ENCODE measurements around the gene CST6. TPM values are rescaled to one million over a fixed set of nuclear protein-coding genes. Genes with fewer than 3 reads are reported as not detected.

The CST6 gene
- total and polyA plus RNA-seq, 4 donors, result not detected

DNA sequence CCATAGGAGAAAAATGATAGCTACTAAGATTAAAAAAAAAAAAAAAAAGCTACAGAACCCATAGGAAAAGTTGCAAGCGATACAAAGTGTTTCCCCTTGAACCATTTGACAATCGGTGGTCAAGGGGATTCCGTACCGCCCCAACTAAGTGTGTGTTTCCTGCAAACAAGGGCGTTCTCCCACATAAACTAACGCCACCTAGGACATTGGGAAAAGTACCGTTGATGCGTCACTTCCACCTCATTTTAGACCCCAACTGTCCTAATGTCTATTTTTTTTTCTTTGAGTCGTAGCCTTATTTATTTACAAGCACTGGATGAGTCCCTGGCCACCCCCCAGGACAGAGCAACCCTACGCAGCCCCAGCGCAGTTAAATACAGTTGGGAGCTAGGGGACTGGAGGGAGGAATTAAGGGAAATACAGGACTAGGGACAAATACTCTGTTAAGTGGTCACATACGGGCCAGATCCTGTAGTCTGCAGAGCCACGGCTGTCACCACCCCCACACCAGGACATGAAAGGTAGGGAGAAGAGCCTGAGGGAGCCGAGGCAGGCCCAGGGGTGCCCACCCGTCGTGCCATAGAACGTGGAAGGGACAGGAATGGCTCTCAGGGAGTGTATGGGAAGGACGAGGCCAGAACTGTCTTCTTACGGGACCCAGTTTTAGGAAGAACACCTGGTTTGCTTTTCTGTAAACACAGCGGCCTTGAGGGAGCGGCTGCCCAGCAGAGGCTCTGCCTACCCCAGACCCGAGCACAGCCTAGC is 28.8 kb upstream of the CST6 start:
- Histone ChIP-seq H3K27me3 (ENCODE audit: control insufficient read depth in 4 of 4, insufficient read depth in 4 of 4, low read length in 3 of 4) (no peaks in the 10 kb centered on the region), H3K9me3 (ENCODE audit: control insufficient read depth in 4 of 4, low read length in 3 of 4) (no peaks in the 10 kb centered on the region), H3K27ac (ENCODE audit: low read depth in 1 of 2, low read length in 2 of 2) (no peak overlapping the region), H3K4me3 (ENCODE audit: low read depth in 1 of 3, low read length in 3 of 3) (no peak overlapping the region), H3K36me3 (ENCODE audit: control insufficient read depth in 4 of 4, insufficient read depth in 3 of 4, low read depth in 1 of 4, low read length in 3 of 4) (peaks cover 6 to 15% (median 13%) of the 10 kb centered on the region in 4 donors), H3K4me1 (ENCODE audit: control insufficient read depth in 4 of 4, insufficient read depth in 4 of 4, low read length in 3 of 4) (no peaks in the 10 kb centered on the region), H3K9ac (ENCODE audit: low read depth in 1 of 2, low read length in 2 of 2) (no peak overlapping the region)
- no peak for DNase-seq (ENCODE audit: low spot score)
- TF ChIP-seq RAD21 (IDR thresholded peaks at IDR 0.05) (no peak), RXRA (IDR thresholded peaks at IDR 0.05) (no peak), FOXA2 (IDR thresholded peaks at IDR 0.05) (no peak), JUND (IDR thresholded peaks at IDR 0.05) (no peak), EGR1 (IDR thresholded peaks at IDR 0.05; ENCODE audit: low read depth in 2 of 2) (no peak)
- 80% methylated on average over 22 of the region's 22 CpGs for WGBS

DNA sequence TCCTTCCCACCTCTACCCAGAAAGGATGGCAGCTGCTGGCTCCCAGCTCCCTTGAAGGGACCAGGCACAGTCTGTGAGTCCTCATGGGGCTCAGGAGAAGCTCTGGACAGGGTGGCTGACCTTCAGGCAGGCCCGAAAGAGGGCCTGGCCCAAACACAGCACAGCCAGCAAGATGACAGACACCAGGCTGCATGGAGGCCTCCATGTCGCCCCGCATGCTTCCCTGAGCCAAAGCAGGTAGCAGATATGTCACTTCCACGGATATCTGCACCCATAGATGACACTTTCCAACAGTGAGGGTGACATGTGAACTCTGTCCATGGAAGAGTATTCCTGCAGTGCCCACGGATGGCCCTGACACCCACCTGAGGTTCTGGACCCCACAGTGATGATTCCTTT is 28.2 kb upstream of the CST6 start:
- Histone ChIP-seq H3K4me3 (ENCODE audit: low read depth in 1 of 3, low read length in 3 of 3) (no peak overlapping the region), H3K9me3 (ENCODE audit: control insufficient read depth in 4 of 4, low read length in 3 of 4) (no peaks in the 10 kb centered on the region), H3K27ac (ENCODE audit: low read depth in 1 of 2, low read length in 2 of 2) (no peak overlapping the region), H3K9ac (ENCODE audit: low read depth in 1 of 2, low read length in 2 of 2) (no peak overlapping the region), H3K27me3 (ENCODE audit: control insufficient read depth in 4 of 4, insufficient read depth in 4 of 4, low read length in 3 of 4) (no peaks in the 10 kb centered on the region), H3K36me3 (ENCODE audit: control insufficient read depth in 4 of 4, insufficient read depth in 3 of 4, low read depth in 1 of 4, low read length in 3 of 4) (peaks cover 6 to 9% (median 8%) of the 10 kb centered on the region in 4 donors), H3K4me1 (ENCODE audit: control insufficient read depth in 4 of 4, insufficient read depth in 4 of 4, low read length in 3 of 4) (no peaks in the 10 kb centered on the region)
- WGBS, result 85% methylated on average over 5 of the region's 5 CpGs
- DNase-seq (ENCODE audit: low spot score), result no peak
- TF ChIP-seq RAD21 (IDR thresholded peaks at IDR 0.05) (no peak), FOXA2 (IDR thresholded peaks at IDR 0.05) (no peak), JUND (IDR thresholded peaks at IDR 0.05) (no peak), NR2F2 (IDR thresholded peaks at IDR 0.05) (no peak), RXRA (IDR thresholded peaks at IDR 0.05) (no peak), FOXA1 (IDR thresholded peaks at IDR 0.05) (no peak), HNF4A (conservative IDR thresholded peaks at IDR 0.05) (no peak), SP1 (IDR thresholded peaks at IDR 0.05) (no peak), GABPA (IDR thresholded peaks at IDR 0.05 in 1 of 2, conservative IDR thresholded peaks at IDR 0.05 in 1 of 2) (no peak), YY1 (IDR thresholded peaks at IDR 0.05) (no peak), EGR1 (IDR thresholded peaks at IDR 0.05; ENCODE audit: low read depth in 2 of 2) (no peak), HNF4G (IDR thresholded peaks at IDR 0.05) (no peak), TAF1 (conservative IDR thresholded peaks at IDR 0.05) (no peak)
- TF ChIP-seq, protein P1, sequence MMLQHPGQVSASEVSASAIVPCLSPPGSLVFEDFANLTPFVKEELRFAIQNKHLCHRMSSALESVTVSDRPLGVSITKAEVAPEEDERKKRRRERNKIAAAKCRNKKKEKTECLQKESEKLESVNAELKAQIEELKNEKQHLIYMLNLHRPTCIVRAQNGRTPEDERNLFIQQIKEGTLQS (IDR thresholded peaks at IDR 0.05), result no peak
- TF ChIP-seq, protein P2, sequence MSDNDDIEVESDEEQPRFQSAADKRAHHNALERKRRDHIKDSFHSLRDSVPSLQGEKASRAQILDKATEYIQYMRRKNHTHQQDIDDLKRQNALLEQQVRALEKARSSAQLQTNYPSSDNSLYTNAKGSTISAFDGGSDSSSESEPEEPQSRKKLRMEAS (IDR thresholded peaks at IDR 0.05), result no peak
- TF ChIP-seq, protein P3, sequence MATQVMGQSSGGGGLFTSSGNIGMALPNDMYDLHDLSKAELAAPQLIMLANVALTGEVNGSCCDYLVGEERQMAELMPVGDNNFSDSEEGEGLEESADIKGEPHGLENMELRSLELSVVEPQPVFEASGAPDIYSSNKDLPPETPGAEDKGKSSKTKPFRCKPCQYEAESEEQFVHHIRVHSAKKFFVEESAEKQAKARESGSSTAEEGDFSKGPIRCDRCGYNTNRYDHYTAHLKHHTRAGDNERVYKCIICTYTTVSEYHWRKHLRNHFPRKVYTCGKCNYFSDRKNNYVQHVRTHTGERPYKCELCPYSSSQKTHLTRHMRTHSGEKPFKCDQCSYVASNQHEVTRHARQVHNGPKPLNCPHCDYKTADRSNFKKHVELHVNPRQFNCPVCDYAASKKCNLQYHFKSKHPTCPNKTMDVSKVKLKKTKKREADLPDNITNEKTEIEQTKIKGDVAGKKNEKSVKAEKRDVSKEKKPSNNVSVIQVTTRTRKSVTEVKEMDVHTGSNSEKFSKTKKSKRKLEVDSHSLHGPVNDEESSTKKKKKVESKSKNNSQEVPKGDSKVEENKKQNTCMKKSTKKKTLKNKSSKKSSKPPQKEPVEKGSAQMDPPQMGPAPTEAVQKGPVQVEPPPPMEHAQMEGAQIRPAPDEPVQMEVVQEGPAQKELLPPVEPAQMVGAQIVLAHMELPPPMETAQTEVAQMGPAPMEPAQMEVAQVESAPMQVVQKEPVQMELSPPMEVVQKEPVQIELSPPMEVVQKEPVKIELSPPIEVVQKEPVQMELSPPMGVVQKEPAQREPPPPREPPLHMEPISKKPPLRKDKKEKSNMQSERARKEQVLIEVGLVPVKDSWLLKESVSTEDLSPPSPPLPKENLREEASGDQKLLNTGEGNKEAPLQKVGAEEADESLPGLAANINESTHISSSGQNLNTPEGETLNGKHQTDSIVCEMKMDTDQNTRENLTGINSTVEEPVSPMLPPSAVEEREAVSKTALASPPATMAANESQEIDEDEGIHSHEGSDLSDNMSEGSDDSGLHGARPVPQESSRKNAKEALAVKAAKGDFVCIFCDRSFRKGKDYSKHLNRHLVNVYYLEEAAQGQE (IDR thresholded peaks at IDR 0.05), result no peak
- TF ChIP-seq, protein P4, sequence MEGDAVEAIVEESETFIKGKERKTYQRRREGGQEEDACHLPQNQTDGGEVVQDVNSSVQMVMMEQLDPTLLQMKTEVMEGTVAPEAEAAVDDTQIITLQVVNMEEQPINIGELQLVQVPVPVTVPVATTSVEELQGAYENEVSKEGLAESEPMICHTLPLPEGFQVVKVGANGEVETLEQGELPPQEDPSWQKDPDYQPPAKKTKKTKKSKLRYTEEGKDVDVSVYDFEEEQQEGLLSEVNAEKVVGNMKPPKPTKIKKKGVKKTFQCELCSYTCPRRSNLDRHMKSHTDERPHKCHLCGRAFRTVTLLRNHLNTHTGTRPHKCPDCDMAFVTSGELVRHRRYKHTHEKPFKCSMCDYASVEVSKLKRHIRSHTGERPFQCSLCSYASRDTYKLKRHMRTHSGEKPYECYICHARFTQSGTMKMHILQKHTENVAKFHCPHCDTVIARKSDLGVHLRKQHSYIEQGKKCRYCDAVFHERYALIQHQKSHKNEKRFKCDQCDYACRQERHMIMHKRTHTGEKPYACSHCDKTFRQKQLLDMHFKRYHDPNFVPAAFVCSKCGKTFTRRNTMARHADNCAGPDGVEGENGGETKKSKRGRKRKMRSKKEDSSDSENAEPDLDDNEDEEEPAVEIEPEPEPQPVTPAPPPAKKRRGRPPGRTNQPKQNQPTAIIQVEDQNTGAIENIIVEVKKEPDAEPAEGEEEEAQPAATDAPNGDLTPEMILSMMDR (IDR thresholded peaks at IDR 0.05; ENCODE audit: low read depth, low read length, missing input control), result no peak
- TF ChIP-seq, protein P5, sequence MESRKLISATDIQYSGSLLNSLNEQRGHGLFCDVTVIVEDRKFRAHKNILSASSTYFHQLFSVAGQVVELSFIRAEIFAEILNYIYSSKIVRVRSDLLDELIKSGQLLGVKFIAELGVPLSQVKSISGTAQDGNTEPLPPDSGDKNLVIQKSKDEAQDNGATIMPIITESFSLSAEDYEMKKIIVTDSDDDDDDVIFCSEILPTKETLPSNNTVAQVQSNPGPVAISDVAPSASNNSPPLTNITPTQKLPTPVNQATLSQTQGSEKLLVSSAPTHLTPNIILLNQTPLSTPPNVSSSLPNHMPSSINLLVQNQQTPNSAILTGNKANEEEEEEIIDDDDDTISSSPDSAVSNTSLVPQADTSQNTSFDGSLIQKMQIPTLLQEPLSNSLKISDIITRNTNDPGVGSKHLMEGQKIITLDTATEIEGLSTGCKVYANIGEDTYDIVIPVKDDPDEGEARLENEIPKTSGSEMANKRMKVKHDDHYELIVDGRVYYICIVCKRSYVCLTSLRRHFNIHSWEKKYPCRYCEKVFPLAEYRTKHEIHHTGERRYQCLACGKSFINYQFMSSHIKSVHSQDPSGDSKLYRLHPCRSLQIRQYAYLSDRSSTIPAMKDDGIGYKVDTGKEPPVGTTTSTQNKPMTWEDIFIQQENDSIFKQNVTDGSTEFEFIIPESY (IDR thresholded peaks at IDR 0.05), result no peak

Data from liver (tissue), 9 donors.